Hematopoietic multipotent progenitor cell (in vitro differentiated cells): ENCODE results near the gene TMEM181. TPM values are rescaled to one million over a fixed set of nuclear protein-coding genes. Genes with fewer than 3 reads are reported as not detected.
"Not testable (repeated sequence)": the region's sequence is repeated elsewhere in the genome, so short reads cannot be mapped to it uniquely, and the experiment has no call there.

Source experiments
- DNase-seq, 3 donors: peaks; one replicate each; pipeline ENCODE4 v3.0.0-alpha.2; 2011 to 2015; ENCODE audit warnings: low read depth in 2 of 3, low spot score in 2 of 3
- small RNA-seq: library from RNA; depleted of rRNA; stranded (forward); fragments of <200 nt; gene quantifications from one replicate; pipeline ENCODE3, GENCODE V24; 2012
- total RNA-seq: library from RNA; depleted of rRNA; stranded (reverse); fragments of >200 nt; gene quantifications from one replicate; pipeline ENCODE4 v1.2.3, GENCODE V29; 2012

TMEM181 gene
- total RNA-seq, 1 donor: 14.3 TPM

GRCh38 chr6:158677094-158677493, 117.2 kb downstream of the TMEM181 start:
- not testable (repeated sequence) for DNase-seq

GRCh38 chr6:158677906-158678578, 118.2 kb downstream of the TMEM181 start:
- DNase-seq: no peak

- no peak for DNase-seq
Measured at GRCh38 chr6:158680015-158680414, 120.1 kb downstream of the TMEM181 start.

- DNase-seq: no peak
Measured at GRCh38 chr6:158680481-158680880, 120.6 kb downstream of the TMEM181 start.

- DNase-seq: no peak
Measured at GRCh38 chr6:158684311-158684710, 124.4 kb downstream of the TMEM181 start.

GRCh38 chr6:158684745-158685324, 124.9 kb downstream of the TMEM181 start:
- DNase-seq: no peak

Small RNA genes within 50 kb of the gene (small RNA-seq; reads per million reads assigned to genes)
- not detected for gene MIR7161

Other genes with a start within 250 kb of the TMEM181 start
- gene TULP4, start 247.6 kb upstream of the TMEM181 start, total RNA-seq: 33.9 TPM
- gene DYNLT1, start 84.7 kb downstream of the TMEM181 start, total RNA-seq: 35.0 TPM
- 6.5 TPM for gene SYTL3, start 90.0 kb downstream of the TMEM181 start, total RNA-seq